ENCODE results near the gene GRIN3A. TPM values are rescaled to one million over a fixed set of nuclear protein-coding genes. Genes with fewer than 3 reads are reported as not detected.
"Not testable (repeated sequence)": the region's sequence is repeated elsewhere in the genome, so short reads cannot be mapped to it uniquely, and the experiment has no call there.

Gene GRIN3A
- total RNA-seq, 2 donors from 2014 or later: not detected

GRCh38 chr9:101549472-101550098 is 188.9 kb downstream of the GRIN3A start:
- not testable (repeated sequence) for H3K27me3 Mint-ChIP-seq (ENCODE audit: insufficient read depth); H3K9me3 Mint-ChIP-seq; H3K27ac ChIP-seq (ENCODE audit: low read depth, low read length); H3K4me3 ChIP-seq (ENCODE audit: low read length); H3K9me3 ChIP-seq (ENCODE audit: control insufficient read depth, low read length); H3K27ac Mint-ChIP-seq; H3K9ac ChIP-seq (ENCODE audit: extremely low read depth, low read length, poor library complexity, severe bottlenecking); H3K4me1 ChIP-seq (ENCODE audit: control insufficient read depth, insufficient read depth, low read length); H3K4me3 Mint-ChIP-seq; H3K4me1 Mint-ChIP-seq; H3K27me3 ChIP-seq (ENCODE audit: control insufficient read depth, insufficient read depth, low read length, poor library complexity, severe bottlenecking)
- peak; percentile 77 for DNase-seq
- WGBS, 2 experiments (ENCODE audit: insufficient coverage in 1 of 2, insufficient read length in 1 of 2): 81 to 83% methylated on average over 9 to 15 of the region's 18 CpGs
- H3K36me3 Mint-ChIP-seq (ENCODE audit: low read depth): peaks cover 78% of the 10 kb centered on the region
- H3K36me3 ChIP-seq (ENCODE audit: control insufficient read depth, insufficient read depth, low read length): peaks cover 91% of the 10 kb centered on the region
- peak; percentile 74 for TF ChIP-seq CTCF (conservative IDR thresholded peaks at IDR 0.05)

- Mint-ChIP-seq H3K4me1 (no peaks in the 10 kb centered on the region), H3K27ac (no peak overlapping the region), H3K9me3 (no peaks in the 10 kb centered on the region), H3K27me3 (ENCODE audit: insufficient read depth) (no peaks in the 10 kb centered on the region), H3K36me3 (ENCODE audit: low read depth) (peaks cover 37% of the 10 kb centered on the region), H3K4me3 (no peak overlapping the region)
- peaks cover 69% of the 10 kb centered on the region for H3K36me3 ChIP-seq (ENCODE audit: control insufficient read depth, insufficient read depth, low read length)
- DNase-seq: no peak
- no peaks in the 10 kb centered on the region for H3K9me3 ChIP-seq (ENCODE audit: control insufficient read depth, low read length)
- no peaks in the 10 kb centered on the region for H3K27me3 ChIP-seq (ENCODE audit: control insufficient read depth, insufficient read depth, low read length, poor library complexity, severe bottlenecking)
- H3K4me3 ChIP-seq (ENCODE audit: low read length): no peak overlapping the region
- TF ChIP-seq CTCF (conservative IDR thresholded peaks at IDR 0.05): no peak
- no peak overlapping the region for H3K27ac ChIP-seq (ENCODE audit: low read depth, low read length)
- H3K9ac ChIP-seq (ENCODE audit: extremely low read depth, low read length, poor library complexity, severe bottlenecking): no peak overlapping the region
- 94 to 97% methylated on average over 10 to 14 of the region's 14 CpGs for WGBS, 2 experiments (ENCODE audit: insufficient coverage in 1 of 2, insufficient read length in 1 of 2)
- no peaks in the 10 kb centered on the region for H3K4me1 ChIP-seq (ENCODE audit: control insufficient read depth, insufficient read depth, low read length)
These were observed 195.2 kb downstream of the GRIN3A start for GRCh38 chr9:101543098-101543735.

- WGBS, 2 experiments (ENCODE audit: insufficient coverage in 1 of 2, insufficient read length in 1 of 2): 93 to 98% methylated on average over 8 of the region's 8 CpGs
- Mint-ChIP-seq H3K36me3 (ENCODE audit: low read depth) (peaks cover 20% of the 10 kb centered on the region), H3K4me3 (no peak overlapping the region), H3K4me1 (no peaks in the 10 kb centered on the region), H3K27ac (no peak overlapping the region), H3K9me3 (no peaks in the 10 kb centered on the region), H3K27me3 (ENCODE audit: insufficient read depth) (no peaks in the 10 kb centered on the region)
- H3K4me1 ChIP-seq (ENCODE audit: control insufficient read depth, insufficient read depth, low read length): no peaks in the 10 kb centered on the region
- no peaks in the 10 kb centered on the region for H3K9me3 ChIP-seq (ENCODE audit: control insufficient read depth, low read length)
- no peak overlapping the region for H3K27ac ChIP-seq (ENCODE audit: low read depth, low read length)
- no peak overlapping the region for H3K4me3 ChIP-seq (ENCODE audit: low read length)
- DNase-seq: no peak
- no peak for TF ChIP-seq CTCF (conservative IDR thresholded peaks at IDR 0.05)
- peaks cover 69% of the 10 kb centered on the region for H3K36me3 ChIP-seq (ENCODE audit: control insufficient read depth, insufficient read depth, low read length)
- H3K27me3 ChIP-seq (ENCODE audit: control insufficient read depth, insufficient read depth, low read length, poor library complexity, severe bottlenecking): no peaks in the 10 kb centered on the region
- no peak overlapping the region for H3K9ac ChIP-seq (ENCODE audit: extremely low read depth, low read length, poor library complexity, severe bottlenecking)
These were observed 198.4 kb downstream of the GRIN3A start for GRCh38 chr9:101540069-101540468.
